SK-N-SH treated with all-trans-retinoic acid at 6 μM for 48 hours (cell line): ENCODE data around the gene KLHL25.

Source experiments
- ATAC-seq: fragments of 200-7000 bp; cut with Tn5 transposase; 3 replicates; pipeline ENCODE4 v1.9.1; 2020; ENCODE audit warnings: mild to moderate bottlenecking, moderate library complexity
- ARNTL ChIP-seq: fragments of 450-650 bp; formaldehyde crosslinking; IDR thresholded peaks from 2 replicates; pipeline ENCODE4 v1.5.0; 2020; ENCODE audit warnings: low read depth, mild to moderate bottlenecking, moderate library complexity, borderline replicate concordance
- BACH2 ChIP-seq: fragments of 250-450 bp; sonication (Bioruptor Pico); IDR thresholded peaks from 2 replicates; pipeline ENCODE4 v1.9.0; 2021; ENCODE audit warnings: mild to moderate bottlenecking, borderline replicate concordance
- CREB5 ChIP-seq: fragments of 250-450 bp; sonication (Bioruptor Pico); IDR thresholded peaks from 2 replicates; pipeline ENCODE4 v1.5.1; 2020; ENCODE audit warnings: low read depth, mild to moderate bottlenecking, moderate library complexity
- CSDC2 ChIP-seq: fragments of 250-450 bp; sonication (Bioruptor Pico); IDR thresholded peaks from 2 replicates; pipeline ENCODE4 v1.5.0; 2020; ENCODE audit warnings: mild to moderate bottlenecking, moderate library complexity
- ESRRG ChIP-seq: fragments of 250-450 bp; sonication (Bioruptor Pico); IDR thresholded peaks from 2 replicates; pipeline ENCODE4 v1.6.1; 2021; ENCODE audit warnings: mild to moderate bottlenecking
- GLIS3 ChIP-seq: fragments of 250-450 bp; sonication (Bioruptor Pico); IDR thresholded peaks from 2 replicates; pipeline ENCODE4 v1.5.0; 2020; ENCODE audit warnings: mild to moderate bottlenecking, moderate library complexity
- OSR1 ChIP-seq: fragments of 250-450 bp; sonication (Bioruptor Pico); IDR thresholded peaks from 2 replicates; pipeline ENCODE4 v1.8.0; 2022; ENCODE audit warnings: moderate library complexity, mild to moderate bottlenecking, inconsistent platforms
- PATZ1 ChIP-seq: fragments of 250-450 bp; sonication (Bioruptor Pico); IDR thresholded peaks from 2 replicates; pipeline ENCODE4 v1.8.0; 2020; ENCODE audit warnings: mild to moderate bottlenecking, moderate library complexity, borderline replicate concordance
- PPARA ChIP-seq: fragments of 250-450 bp; sonication (Bioruptor Pico); IDR thresholded peaks from 2 replicates; pipeline ENCODE4 v1.5.0; 2020; ENCODE audit warnings: mild to moderate bottlenecking, borderline replicate concordance
- RARB ChIP-seq: fragments of 250-450 bp; sonication (Bioruptor Pico); IDR thresholded peaks from 2 replicates; pipeline ENCODE4 v1.8.0; 2021; ENCODE audit warnings: mild to moderate bottlenecking, moderate library complexity
- SNAI2 ChIP-seq: fragments of 250-450 bp; sonication (Bioruptor Pico); IDR thresholded peaks from 2 replicates; pipeline ENCODE4 v1.5.0; 2020; ENCODE audit warnings: mild to moderate bottlenecking, moderate library complexity
- TCF4 ChIP-seq: fragments of 250-450 bp; sonication (Bioruptor Pico); IDR thresholded peaks from 2 replicates; pipeline ENCODE4 v1.8.0; 2021; ENCODE audit warnings: mild to moderate bottlenecking, moderate library complexity, borderline replicate concordance
- TOX ChIP-seq: fragments of 250-450 bp; sonication (Bioruptor Pico); IDR thresholded peaks from 2 replicates; pipeline ENCODE4 v1.8.0; 2021; ENCODE audit warnings: mild to moderate bottlenecking, moderate library complexity, borderline replicate concordance
- ZC3H10 ChIP-seq: fragments of 250-450 bp; sonication (Bioruptor Pico); IDR thresholded peaks from 2 replicates; pipeline ENCODE4 v1.5.1; 2021; ENCODE audit warnings: mild to moderate bottlenecking, moderate library complexity
- ZFP3 ChIP-seq: fragments of 250-450 bp; sonication (Bioruptor Pico); IDR thresholded peaks from 2 replicates; pipeline ENCODE4 v1.5.0; 2020; ENCODE audit warnings: mild to moderate bottlenecking, moderate library complexity
- ZFP30 ChIP-seq: fragments of 450-650 bp; formaldehyde crosslinking; IDR thresholded peaks from 2 replicates; pipeline ENCODE4 v1.5.0; 2022; ENCODE audit warnings: mild to moderate bottlenecking, moderate library complexity
- ZNF565 ChIP-seq: fragments of 450-650 bp; formaldehyde crosslinking; conservative IDR thresholded peaks from 2 replicates; pipeline ENCODE4 v1.5.0; 2020; ENCODE audit warnings: low read depth, mild to moderate bottlenecking, moderate library complexity
- ZNF70 ChIP-seq: fragments of 450-650 bp; formaldehyde crosslinking; IDR thresholded peaks from 2 replicates; pipeline ENCODE4 v1.5.0; 2020; ENCODE audit warnings: mild to moderate bottlenecking, moderate library complexity
- ZNF8 ChIP-seq: fragments of 450-650 bp; formaldehyde crosslinking; IDR thresholded peaks from 2 replicates; pipeline ENCODE4 v1.5.0; 2020; ENCODE audit warnings: mild to moderate bottlenecking, moderate library complexity
- TF ChIP-seq, protein P1 (sequence below): fragments of 250-450 bp; sonication (Bioruptor Pico); IDR thresholded peaks from 2 replicates; pipeline ENCODE4 v1.5.1; 2021; ENCODE audit warnings: mild to moderate bottlenecking, moderate library complexity
- TF ChIP-seq, protein P2 (sequence below): fragments of 250-450 bp; sonication (Bioruptor Pico); IDR thresholded peaks from 2 replicates; pipeline ENCODE4 v1.8.0; 2021; ENCODE audit warnings: low read depth, mild to moderate bottlenecking, moderate library complexity, borderline replicate concordance
- TF ChIP-seq, protein P3 (sequence below): fragments of 250-450 bp; sonication (Bioruptor Pico); IDR thresholded peaks from 2 replicates; pipeline ENCODE4 v1.5.0; 2020; ENCODE audit warnings: mild to moderate bottlenecking, moderate library complexity

The KLHL25 gene

DNA sequence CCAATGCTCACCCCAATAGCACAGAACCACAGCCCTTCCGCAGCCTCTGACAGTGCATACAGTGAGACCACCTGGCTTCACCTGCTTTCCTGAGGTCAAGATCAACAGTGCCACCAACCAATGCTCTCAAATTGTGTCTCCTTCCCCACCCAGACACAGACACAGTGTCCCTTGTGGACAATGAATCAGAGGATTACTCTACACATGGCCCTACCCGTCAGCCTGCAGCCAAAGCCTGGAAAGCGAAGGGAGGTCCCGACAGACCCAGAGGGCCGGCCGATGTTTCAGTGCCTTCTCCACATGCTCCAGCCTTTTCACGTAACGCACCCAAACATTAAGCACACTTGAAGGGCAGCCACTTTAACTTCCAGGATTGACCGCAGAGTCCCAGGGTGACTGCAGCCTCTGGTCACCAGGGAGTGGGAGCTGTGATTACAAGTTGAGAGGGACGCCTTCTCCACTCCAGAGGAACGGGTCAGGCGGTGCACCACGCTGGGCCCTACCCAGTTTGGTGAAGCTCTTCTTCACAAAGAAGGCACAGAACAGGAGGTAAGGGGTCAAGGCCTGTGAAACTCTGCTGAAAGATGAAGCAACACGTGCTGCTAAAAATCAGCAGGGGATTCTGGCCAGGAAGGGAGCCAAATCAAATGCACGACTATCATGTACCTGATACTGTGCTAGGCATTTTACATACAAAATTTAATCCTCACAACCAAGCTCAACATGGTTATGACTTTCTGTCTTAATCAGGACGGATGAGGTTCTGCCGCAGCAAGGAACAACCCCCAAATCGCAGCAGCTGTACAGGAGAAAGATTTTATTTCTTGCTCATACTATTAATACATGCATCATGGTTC is 17.2 kb downstream of the KLHL25 start (continued):
- no peak for TF ChIP-seq PPARA

GRCh38 chr15:85773970-85774369 is 20.8 kb downstream of the KLHL25 start:
- TF ChIP-seq ZNF565 (CRISPR knock-in tag) = no peak
- TF ChIP-seq ZFP30 (CRISPR knock-in tag) = no peak
- TF ChIP-seq, protein P1, sequence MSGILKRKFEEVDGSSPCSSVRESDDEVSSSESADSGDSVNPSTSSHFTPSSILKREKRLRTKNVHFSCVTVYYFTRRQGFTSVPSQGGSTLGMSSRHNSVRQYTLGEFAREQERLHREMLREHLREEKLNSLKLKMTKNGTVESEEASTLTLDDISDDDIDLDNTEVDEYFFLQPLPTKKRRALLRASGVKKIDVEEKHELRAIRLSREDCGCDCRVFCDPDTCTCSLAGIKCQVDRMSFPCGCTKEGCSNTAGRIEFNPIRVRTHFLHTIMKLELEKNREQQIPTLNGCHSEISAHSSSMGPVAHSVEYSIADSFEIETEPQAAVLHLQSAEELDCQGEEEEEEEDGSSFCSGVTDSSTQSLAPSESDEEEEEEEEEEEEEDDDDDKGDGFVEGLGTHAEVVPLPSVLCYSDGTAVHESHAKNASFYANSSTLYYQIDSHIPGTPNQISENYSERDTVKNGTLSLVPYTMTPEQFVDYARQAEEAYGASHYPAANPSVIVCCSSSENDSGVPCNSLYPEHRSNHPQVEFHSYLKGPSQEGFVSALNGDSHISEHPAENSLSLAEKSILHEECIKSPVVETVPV (CRISPR knock-in tag) = no peak
- TF ChIP-seq TOX (CRISPR knock-in tag) = no peak
- TF ChIP-seq CREB5 = no peak
- no peak for TF ChIP-seq TCF4 (CRISPR knock-in tag)
- TF ChIP-seq RARB (CRISPR knock-in tag) = no peak
- TF ChIP-seq, protein P2, sequence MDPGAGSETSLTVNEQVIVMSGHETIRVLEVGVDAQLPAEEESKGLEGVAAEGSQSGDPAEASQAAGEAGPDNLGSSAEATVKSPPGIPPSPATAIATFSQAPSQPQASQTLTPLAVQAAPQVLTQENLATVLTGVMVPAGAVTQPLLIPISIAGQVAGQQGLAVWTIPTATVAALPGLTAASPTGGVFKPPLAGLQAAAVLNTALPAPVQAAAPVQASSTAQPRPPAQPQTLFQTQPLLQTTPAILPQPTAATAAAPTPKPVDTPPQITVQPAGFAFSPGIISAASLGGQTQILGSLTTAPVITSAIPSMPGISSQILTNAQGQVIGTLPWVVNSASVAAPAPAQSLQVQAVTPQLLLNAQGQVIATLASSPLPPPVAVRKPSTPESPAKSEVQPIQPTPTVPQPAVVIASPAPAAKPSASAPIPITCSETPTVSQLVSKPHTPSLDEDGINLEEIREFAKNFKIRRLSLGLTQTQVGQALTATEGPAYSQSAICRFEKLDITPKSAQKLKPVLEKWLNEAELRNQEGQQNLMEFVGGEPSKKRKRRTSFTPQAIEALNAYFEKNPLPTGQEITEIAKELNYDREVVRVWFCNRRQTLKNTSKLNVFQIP = no peak
- TF ChIP-seq ARNTL (CRISPR knock-in tag) = no peak
- TF ChIP-seq BACH2 (CRISPR knock-in tag) = no peak
- no peak for TF ChIP-seq CSDC2 (CRISPR knock-in tag)
- no peak for TF ChIP-seq ESRRG
- no peak for TF ChIP-seq ZNF70 (CRISPR knock-in tag)
- no peak for ATAC-seq

DNA sequence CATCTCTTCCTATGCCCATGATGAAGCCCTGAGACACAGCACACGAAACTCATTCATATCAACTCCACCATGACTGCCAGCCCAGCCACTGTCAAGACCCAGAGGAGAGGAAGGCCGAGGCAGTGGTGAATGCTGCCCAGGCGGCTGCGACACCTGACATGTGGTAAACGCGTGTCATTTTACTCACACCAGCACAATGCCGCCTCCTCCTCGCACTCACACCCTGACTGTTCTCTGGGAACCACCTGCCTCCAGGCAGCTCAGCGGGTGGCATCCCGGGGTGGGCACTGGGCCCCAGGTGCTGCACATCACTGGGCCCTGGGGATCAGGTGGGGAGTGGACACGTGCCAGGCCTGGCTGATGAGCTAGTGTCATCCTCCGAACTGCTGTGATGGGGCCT is 21.5 kb downstream of the KLHL25 start:
- no peak for ATAC-seq
- TF ChIP-seq SNAI2 (no peak), ZC3H10 (CRISPR knock-in tag) (no peak), TOX (CRISPR knock-in tag) (no peak), OSR1 (CRISPR knock-in tag) (no peak), ZNF8 (CRISPR knock-in tag) (no peak), ZFP30 (CRISPR knock-in tag) (no peak), RARB (CRISPR knock-in tag) (no peak), CREB5 (no peak), PPARA (no peak), ZNF70 (CRISPR knock-in tag) (no peak), PATZ1 (no peak), TCF4 (CRISPR knock-in tag) (no peak), ZNF565 (CRISPR knock-in tag) (no peak), CSDC2 (CRISPR knock-in tag) (no peak), ZFP3 (CRISPR knock-in tag) (no peak), ARNTL (CRISPR knock-in tag) (no peak), GLIS3 (CRISPR knock-in tag) (no peak)
- TF ChIP-seq, protein P2 = no peak
- TF ChIP-seq, protein P3, sequence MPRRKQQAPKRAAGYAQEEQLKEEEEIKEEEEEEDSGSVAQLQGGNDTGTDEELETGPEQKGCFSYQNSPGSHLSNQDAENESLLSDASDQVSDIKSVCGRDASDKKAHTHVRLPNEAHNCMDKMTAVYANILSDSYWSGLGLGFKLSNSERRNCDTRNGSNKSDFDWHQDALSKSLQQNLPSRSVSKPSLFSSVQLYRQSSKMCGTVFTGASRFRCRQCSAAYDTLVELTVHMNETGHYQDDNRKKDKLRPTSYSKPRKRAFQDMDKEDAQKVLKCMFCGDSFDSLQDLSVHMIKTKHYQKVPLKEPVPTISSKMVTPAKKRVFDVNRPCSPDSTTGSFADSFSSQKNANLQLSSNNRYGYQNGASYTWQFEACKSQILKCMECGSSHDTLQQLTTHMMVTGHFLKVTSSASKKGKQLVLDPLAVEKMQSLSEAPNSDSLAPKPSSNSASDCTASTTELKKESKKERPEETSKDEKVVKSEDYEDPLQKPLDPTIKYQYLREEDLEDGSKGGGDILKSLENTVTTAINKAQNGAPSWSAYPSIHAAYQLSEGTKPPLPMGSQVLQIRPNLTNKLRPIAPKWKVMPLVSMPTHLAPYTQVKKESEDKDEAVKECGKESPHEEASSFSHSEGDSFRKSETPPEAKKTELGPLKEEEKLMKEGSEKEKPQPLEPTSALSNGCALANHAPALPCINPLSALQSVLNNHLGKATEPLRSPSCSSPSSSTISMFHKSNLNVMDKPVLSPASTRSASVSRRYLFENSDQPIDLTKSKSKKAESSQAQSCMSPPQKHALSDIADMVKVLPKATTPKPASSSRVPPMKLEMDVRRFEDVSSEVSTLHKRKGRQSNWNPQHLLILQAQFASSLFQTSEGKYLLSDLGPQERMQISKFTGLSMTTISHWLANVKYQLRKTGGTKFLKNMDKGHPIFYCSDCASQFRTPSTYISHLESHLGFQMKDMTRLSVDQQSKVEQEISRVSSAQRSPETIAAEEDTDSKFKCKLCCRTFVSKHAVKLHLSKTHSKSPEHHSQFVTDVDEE = no peak
- TF ChIP-seq, protein P1 (CRISPR knock-in tag) = no peak
